ENCODE data around the gene IL17RE. TPM values are rescaled to one million over a fixed set of nuclear protein-coding genes. Genes with fewer than 3 reads are reported as not detected.

The IL17RE gene
- total and polyA plus RNA-seq, 2 of the 13 experiments (the other 11 are each of a cell fraction or from before 2014, with no cell fraction given), result 14.5 to 24.1 TPM

GRCh38 chr3:9947025-9947995, 44.7 kb downstream of the IL17RE start (continued):
- TF ChIP-seq, protein P1, sequence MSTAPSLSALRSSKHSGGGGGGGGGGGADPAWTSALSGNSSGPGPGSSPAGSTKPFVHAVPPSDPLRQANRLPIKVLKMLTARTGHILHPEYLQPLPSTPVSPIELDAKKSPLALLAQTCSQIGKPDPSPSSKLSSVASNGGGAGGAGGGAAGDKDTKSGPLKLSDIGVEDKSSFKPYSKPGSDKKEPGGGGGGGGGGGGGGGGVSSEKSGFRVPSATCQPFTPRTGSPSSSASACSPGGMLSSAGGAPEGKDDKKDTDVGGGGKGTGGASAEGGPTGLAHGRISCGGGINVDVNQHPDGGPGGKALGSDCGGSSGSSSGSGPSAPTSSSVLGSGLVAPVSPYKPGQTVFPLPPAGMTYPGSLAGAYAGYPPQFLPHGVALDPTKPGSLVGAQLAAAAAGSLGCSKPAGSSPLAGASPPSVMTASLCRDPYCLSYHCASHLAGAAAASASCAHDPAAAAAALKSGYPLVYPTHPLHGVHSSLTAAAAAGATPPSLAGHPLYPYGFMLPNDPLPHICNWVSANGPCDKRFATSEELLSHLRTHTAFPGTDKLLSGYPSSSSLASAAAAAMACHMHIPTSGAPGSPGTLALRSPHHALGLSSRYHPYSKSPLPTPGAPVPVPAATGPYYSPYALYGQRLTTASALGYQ (CRISPR knock-in tag; IDR thresholded peaks at IDR 0.05), result peak; percentile 65
- TF ChIP-seq ZNF256 (CRISPR knock-in tag; conservative IDR thresholded peaks at IDR 0.05), result peak; percentile 92; the same call in 1 of the 2 replicates
- TF ChIP-seq, protein P2, sequence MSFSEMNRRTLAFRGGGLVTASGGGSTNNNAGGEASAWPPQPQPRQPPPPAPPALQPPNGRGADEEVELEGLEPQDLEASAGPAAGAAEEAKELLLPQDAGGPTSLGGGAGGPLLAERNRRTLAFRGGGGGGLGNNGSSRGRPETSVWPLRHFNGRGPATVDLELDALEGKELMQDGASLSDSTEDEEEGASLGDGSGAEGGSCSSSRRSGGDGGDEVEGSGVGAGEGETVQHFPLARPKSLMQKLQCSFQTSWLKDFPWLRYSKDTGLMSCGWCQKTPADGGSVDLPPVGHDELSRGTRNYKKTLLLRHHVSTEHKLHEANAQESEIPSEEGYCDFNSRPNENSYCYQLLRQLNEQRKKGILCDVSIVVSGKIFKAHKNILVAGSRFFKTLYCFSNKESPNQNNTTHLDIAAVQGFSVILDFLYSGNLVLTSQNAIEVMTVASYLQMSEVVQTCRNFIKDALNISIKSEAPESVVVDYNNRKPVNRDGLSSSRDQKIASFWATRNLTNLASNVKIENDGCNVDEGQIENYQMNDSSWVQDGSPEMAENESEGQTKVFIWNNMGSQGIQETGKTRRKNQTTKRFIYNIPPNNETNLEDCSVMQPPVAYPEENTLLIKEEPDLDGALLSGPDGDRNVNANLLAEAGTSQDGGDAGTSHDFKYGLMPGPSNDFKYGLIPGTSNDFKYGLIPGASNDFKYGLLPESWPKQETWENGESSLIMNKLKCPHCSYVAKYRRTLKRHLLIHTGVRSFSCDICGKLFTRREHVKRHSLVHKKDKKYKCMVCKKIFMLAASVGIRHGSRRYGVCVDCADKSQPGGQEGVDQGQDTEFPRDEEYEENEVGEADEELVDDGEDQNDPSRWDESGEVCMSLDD (CRISPR knock-in tag; IDR thresholded peaks at IDR 0.05; ENCODE audit: borderline replicate concordance), result 0 out of 2 replicates have a peak, but pooled peaks have one; percentile 51
- TF ChIP-seq DNMT1 (CRISPR knock-in tag; IDR thresholded peaks at IDR 0.05), result peak; percentile 37; the same call in 1 of the 2 replicates
- TF ChIP-seq ZNF234 (CRISPR knock-in tag; conservative IDR thresholded peaks at IDR 0.05), result peak; percentile 87
- TF ChIP-seq MAF1 (CRISPR knock-in tag; IDR thresholded peaks at IDR 0.05; ENCODE audit: borderline replicate concordance), result no peak
- TF ChIP-seq ZBTB7B (CRISPR knock-in tag; IDR thresholded peaks at IDR 0.05), result peak; percentile 64; the same call in 1 of the 2 replicates
- peak; percentile 96 for TF ChIP-seq BORCS8-MEF2B (CRISPR knock-in tag; IDR thresholded peaks at IDR 0.05)
- TF ChIP-seq TEAD2 (CRISPR knock-in tag; IDR thresholded peaks at IDR 0.05), result no peak
- TF ChIP-seq, protein P3, sequence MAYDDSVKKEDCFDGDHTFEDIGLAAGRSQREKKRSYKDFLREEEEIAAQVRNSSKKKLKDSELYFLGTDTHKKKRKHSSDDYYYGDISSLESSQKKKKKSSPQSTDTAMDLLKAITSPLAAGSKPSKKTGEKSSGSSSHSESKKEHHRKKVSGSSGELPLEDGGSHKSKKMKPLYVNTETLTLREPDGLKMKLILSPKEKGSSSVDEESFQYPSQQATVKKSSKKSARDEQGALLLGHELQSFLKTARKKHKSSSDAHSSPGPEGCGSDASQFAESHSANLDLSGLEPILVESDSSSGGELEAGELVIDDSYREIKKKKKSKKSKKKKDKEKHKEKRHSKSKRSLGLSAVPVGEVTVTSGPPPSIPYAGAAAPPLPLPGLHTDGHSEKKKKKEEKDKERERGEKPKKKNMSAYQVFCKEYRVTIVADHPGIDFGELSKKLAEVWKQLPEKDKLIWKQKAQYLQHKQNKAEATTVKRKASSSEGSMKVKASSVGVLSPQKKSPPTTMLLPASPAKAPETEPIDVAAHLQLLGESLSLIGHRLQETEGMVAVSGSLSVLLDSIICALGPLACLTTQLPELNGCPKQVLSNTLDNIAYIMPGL (CRISPR knock-in tag; IDR thresholded peaks at IDR 0.05; ENCODE audit: borderline replicate concordance in 1 of 2, low read depth in 1 of 2), result peak; percentile 89 to 97
- 0 out of 2 replicates have a peak, but pooled peaks have one; percentile 47 for TF ChIP-seq ZNF484 (CRISPR knock-in tag; IDR thresholded peaks at IDR 0.05; ENCODE audit: borderline replicate concordance, low read depth)
- TF ChIP-seq KLF16 (CRISPR knock-in tag; IDR thresholded peaks at IDR 0.05), result peak; percentile 46 to 55; a peak in 2 of 4 replicates
- TF ChIP-seq ZNF776 (CRISPR knock-in tag; IDR thresholded peaks at IDR 0.05), result no peak; the same call in 1 of the 2 replicates
- no peak for TF ChIP-seq ZNF720 (CRISPR knock-in tag; IDR thresholded peaks at IDR 0.05)
- no peak; the same call in 1 of the 2 replicates for TF ChIP-seq ZNF460 (CRISPR knock-in tag; IDR thresholded peaks at IDR 0.05; ENCODE audit: borderline replicate concordance)
- no peak for TF ChIP-seq SMC3 (IDR thresholded peaks at IDR 0.05; ENCODE audit: low read length)
- peak; percentile 68; the same call in 1 of the 2 replicates for TF ChIP-seq ZSCAN20 (CRISPR knock-in tag; IDR thresholded peaks at IDR 0.05; ENCODE audit: borderline replicate concordance)
- no peak for TF ChIP-seq ZEB1 (IDR thresholded peaks at IDR 0.05; ENCODE audit: insufficient replicate concordance, low read depth)
- no peak for TF ChIP-seq ATF1 (CRISPR knock-in tag; IDR thresholded peaks at IDR 0.05)
- TF ChIP-seq ETV5 (CRISPR knock-in tag; IDR thresholded peaks at IDR 0.05; ENCODE audit: borderline replicate concordance), result peak; percentile 37; the same call in 1 of the 2 replicates
- TF ChIP-seq ZNF446 (CRISPR knock-in tag; IDR thresholded peaks at IDR 0.05), result peak; percentile 67

All from HepG2 (cell line).